Endothelial cell of umbilical vein (primary cell): ENCODE data around the gene ENPP3. TPM values are rescaled to one million over a fixed set of nuclear protein-coding genes. Genes with fewer than 3 reads are reported as not detected.

Experiments
- BruUV-seq: library from RNA; stranded (reverse); fragments of 400-500 nt; replicated peaks from 2 replicates; lab custom pipeline; 2021; lab: Mats Ljungman, UMichigan
- CTCF ChIA-PET: fragments of 300-600, 350-600 bp; sonication (Branson Sonifier 250); formaldehyde crosslinking; loops from one replicate; lab custom pipeline; 2021; ENCODE audit warnings: antibody characterized with exemption, inconsistent platforms; lab: Charles Lee
- POLR2A ChIA-PET: fragments of 300-600, 350-600 bp; sonication (Branson Sonifier 250); formaldehyde crosslinking; loops from one replicate; lab custom pipeline; 2021; ENCODE audit warnings: antibody characterized with exemption, inconsistent platforms; lab: Charles Lee
- DNase-seq: peaks from one replicate; pipeline ENCODE4 v3.0.0-alpha.2; 2011; ENCODE audit warnings: low read depth, low spot score
- FAIRE-seq: peaks from 2 replicates; lab custom pipeline; 2011; peaks lifted over from hg19 to GRCh38; lab: Jason Lieb, UNC
- H2AFZ ChIP-seq: 2 replicates; pipeline ENCODE4 v1.6.0; 2012; ENCODE audit warnings: low read depth, low read length, control low read depth, inconsistent platforms
- H3K27ac ChIP-seq: 2 replicates; pipeline ENCODE4 v1.5.1; 2011; ENCODE audit warnings: low read depth, mild to moderate bottlenecking, control low read depth, low read length, moderate library complexity; ENCODE audit not compliant: insufficient read depth
- H3K27me3 ChIP-seq, 2 experiments: 2 replicates each; pipeline versions ENCODE4 v1.6.0 to v1.6.1; 2011; ENCODE audit warnings: low read length in 2 of 2, mixed read lengths in 1 of 2; ENCODE audit not compliant: control insufficient read depth in 2 of 2, insufficient read depth in 2 of 2
- H3K36me3 ChIP-seq, 2 experiments: 2 replicates in 1 of 2; 3 replicates in 1 of 2; pipeline ENCODE4 v1.5.1; 2011; ENCODE audit warnings: low read length in 2 of 2, mild to moderate bottlenecking in 1 of 2, moderate library complexity in 1 of 2; ENCODE audit not compliant: control insufficient read depth in 2 of 2, insufficient read depth in 2 of 2; ENCODE audit errors: extremely low read depth in 1 of 2
- H3K4me1 ChIP-seq: 3 replicates; pipeline ENCODE4 v1.5.1; 2011; ENCODE audit warnings: mild to moderate bottlenecking, low read length; ENCODE audit not compliant: control insufficient read depth, insufficient read depth; ENCODE audit errors: extremely low read depth
- H3K4me2 ChIP-seq: 2 replicates; pipeline ENCODE4 v1.6.1; 2011; ENCODE audit warnings: low read length, control low read depth, mixed read lengths; ENCODE audit not compliant: insufficient read depth
- H3K4me3 ChIP-seq, 3 experiments: fragments of 200-600 bp in 1 of 3; sonication (generic), shearing (Covaris generic) in 1 of 3; replicated peaks in 1 of 3; 2 replicates each; pipeline ENCODE4 v1.5.1; 2011 to 2016; ENCODE audit warnings: control low read depth in 3 of 3, low read length in 3 of 3, mild to moderate bottlenecking in 2 of 3, inconsistent platforms in 1 of 3, low read depth in 1 of 3, moderate library complexity in 1 of 3; ENCODE audit not compliant: insufficient read depth in 1 of 3
- H3K79me2 ChIP-seq: 2 replicates; pipeline ENCODE4 v1.6.0; 2012; ENCODE audit warnings: low read length, inconsistent platforms; ENCODE audit not compliant: control insufficient read depth, insufficient read depth
- H3K9ac ChIP-seq: replicated peaks from 2 replicates; pipeline ENCODE3; 2011; ENCODE audit warnings: low read length, control low read depth; ENCODE audit not compliant: insufficient read depth; ENCODE audit errors: extremely low read depth
- H3K9me1 ChIP-seq: replicated peaks from 3 replicates; pipeline ENCODE4 v1.6.0; 2011; ENCODE audit warnings: mild to moderate bottlenecking, low read length; ENCODE audit not compliant: control insufficient read depth, insufficient read depth; ENCODE audit errors: extremely low read depth
- H3K9me3 ChIP-seq: replicated peaks from 2 replicates; pipeline ENCODE4 v1.5.1; 2012; ENCODE audit warnings: low read length, inconsistent platforms; ENCODE audit not compliant: control insufficient read depth, insufficient read depth
- H4K20me1 ChIP-seq: replicated peaks from 2 replicates; pipeline ENCODE3; 2011; ENCODE audit warnings: mild to moderate bottlenecking, low read length; ENCODE audit not compliant: control insufficient read depth, insufficient read depth; ENCODE audit errors: extremely low read depth
- CTCF ChIP-seq, 2 donors: IDR thresholded peaks; 1 replicate in 1 of 2; 2 replicates in 1 of 2; pipeline ENCODE4 v1.5.1; 2011; ENCODE audit warnings: low read length in 2 of 2, mild to moderate bottlenecking in 2 of 2, moderate library complexity in 2 of 2, control low read depth in 1 of 2, inconsistent platforms in 1 of 2, low read depth in 1 of 2; ENCODE audit not compliant: insufficient read depth in 1 of 2; ENCODE audit errors: extremely low read depth in 1 of 2
- EZH2 ChIP-seq: IDR thresholded peaks from 2 replicates; pipeline ENCODE4 v1.6.1; 2012; ENCODE audit warnings: borderline replicate concordance, low read depth, mild to moderate bottlenecking, moderate library complexity, low read length, inconsistent platforms; ENCODE audit not compliant: severe bottlenecking
- FOS ChIP-seq: IDR thresholded peaks from 2 replicates; pipeline ENCODE4 v1.6.1; 2011; ENCODE audit warnings: mild to moderate bottlenecking, low read length, moderate library complexity, borderline replicate concordance; ENCODE audit not compliant: insufficient read depth
- GATA2 ChIP-seq: IDR thresholded peaks from 2 replicates; pipeline ENCODE4 v1.7.0; 2011; ENCODE audit warnings: low read depth, mild to moderate bottlenecking, moderate library complexity, mixed read lengths, low read length; ENCODE audit not compliant: insufficient read length, insufficient read depth
- JUN ChIP-seq: IDR thresholded peaks from 2 replicates; pipeline ENCODE4 v1.6.1; 2011; ENCODE audit warnings: borderline replicate concordance, low read depth; ENCODE audit not compliant: insufficient read length, insufficient read depth
- MYC ChIP-seq: IDR thresholded peaks from one replicate; pipeline ENCODE4 v1.6.1; 2011; ENCODE audit warnings: mild to moderate bottlenecking, low read depth, low read length
- POLR2A ChIP-seq: IDR thresholded peaks from 2 replicates; pipeline ENCODE4 v1.6.1; 2012; ENCODE audit warnings: low read depth, mild to moderate bottlenecking, control low read depth, low read length
- POLR2AphosphoS5 ChIP-seq: IDR thresholded peaks from 2 replicates; pipeline ENCODE4 v1.6.1; 2012; ENCODE audit warnings: low read depth, mild to moderate bottlenecking, control low read depth, low read length, moderate library complexity; ENCODE audit not compliant: insufficient read depth
- dilution Hi-C: fragments of 300-500 bp; cut with MboI; formaldehyde crosslinking; loops from one replicate; pipeline ENCODE4 v1.15.0; 2019; ENCODE audit warnings: low sequenced_read_pairs; ENCODE audit not compliant: extremely low pct_ligation_motif_present
- intact Hi-C: fragments of 100-400 bp; cut with micrococcal nuclease; formaldehyde crosslinking; loops from one replicate; pipeline ENCODE4 v1.10.0; 2022
- polyA plus RNA-seq, 4 experiments: library from polyadenylated mRNA; depleted of rRNA in 3 of 4; stranded (reverse) in 3 of 4; unstranded in 1 of 4; fragments of >200 nt; gene quantifications; 2 replicates each; pipeline versions ENCODE4 v1.2.1 to v1.2.3, GENCODE V29; 2011 to 2012; ENCODE audit warnings: missing spikeins in 1 of 4
- total RNA-seq: library from RNA; stranded (reverse); gene quantifications from 2 replicates; pipeline ENCODE4 v1.2.3, GENCODE V29; 2021
- TF ChIP-seq, protein P1 (sequence below): IDR thresholded peaks from 2 replicates; pipeline ENCODE4 v1.6.1; 2011; ENCODE audit not compliant: insufficient read depth, insufficient read length

Gene ENPP3
- total and polyA plus RNA-seq, 2 donors (not counting 3 experiments of a cell fraction or from before 2014, with no cell fraction given): not detected

DNA sequence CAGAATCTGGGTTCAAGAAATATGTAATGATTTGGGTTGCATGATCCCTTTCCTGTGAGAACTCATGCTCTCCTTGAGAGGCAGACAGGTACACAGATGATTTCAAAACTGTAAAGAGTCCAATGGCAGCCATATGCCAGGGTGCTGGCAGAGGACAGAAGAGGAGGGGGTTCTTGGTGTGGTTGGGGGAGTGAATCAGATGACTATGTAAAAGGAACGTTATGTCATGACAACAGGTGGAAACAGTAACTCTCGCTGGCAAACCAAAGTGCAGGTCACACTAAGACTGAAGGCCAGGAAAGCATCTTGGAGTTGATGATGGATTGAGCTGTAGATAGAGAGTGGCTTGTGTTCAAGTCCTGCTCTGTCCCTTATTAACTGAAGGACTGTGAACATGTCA lies 43.8 kb downstream of the ENPP3 start:
- H4K20me1 ChIP-seq: no peaks in the 10 kb centered on the region
- no peak for FAIRE-seq
- H3K4me1 ChIP-seq: no peaks in the 10 kb centered on the region
- no peak overlapping the region for H3K9ac ChIP-seq
- no peaks in the 10 kb centered on the region for H3K9me3 ChIP-seq
- BruUV-seq: no TSS peak
- no peaks in the 10 kb centered on the region for H3K36me3 ChIP-seq
- POLR2A ChIA-PET: no interaction called here
- CTCF ChIA-PET: no interaction called here
- no peaks in the 10 kb centered on the region for H3K9me1 ChIP-seq
- H2AFZ ChIP-seq: no peak overlapping the region
- DNase-seq: no peak
- no peaks in the 10 kb centered on the region for H3K79me2 ChIP-seq
- dilution Hi-C loops (no loop called here), intact Hi-C loops (no loop called here)
- TF ChIP-seq CTCF (IDR thresholded peaks at IDR 0.05; ENCODE audit: extremely low read depth in 1 of 2, insufficient read depth in 1 of 2, low read depth in 1 of 2, low read length in 2 of 2): no peak
- H3K4me3 ChIP-seq: no peak overlapping the region
- no peak overlapping the region for H3K27ac ChIP-seq
- H3K27me3 ChIP-seq: peaks cover 0 to 2% of the 10 kb centered on the region in 2 experiments
- H3K4me2 ChIP-seq: no peak overlapping the region

DNA sequence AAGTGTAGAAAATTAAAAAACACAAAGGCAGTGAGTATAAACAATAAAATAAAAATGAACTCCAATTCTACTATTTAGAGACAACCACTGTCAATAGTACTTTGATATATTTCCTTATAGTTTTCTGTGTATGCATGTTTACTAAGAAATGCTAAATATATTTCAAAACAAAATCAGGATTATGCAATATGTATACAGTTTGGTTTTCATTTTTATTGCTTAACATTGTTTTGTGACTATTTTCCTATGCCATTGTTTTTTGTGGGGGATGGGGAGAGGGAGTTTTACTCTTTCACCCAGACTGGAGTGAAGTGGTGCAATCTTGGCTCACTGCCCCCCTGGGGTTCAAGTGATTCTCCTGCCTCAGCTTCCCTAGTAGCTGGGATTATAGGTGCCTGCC lies 44.5 kb downstream of the ENPP3 start:
- H4K20me1 ChIP-seq: no peaks in the 10 kb centered on the region
- H3K4me1 ChIP-seq: no peaks in the 10 kb centered on the region
- no peaks in the 10 kb centered on the region for H3K9me1 ChIP-seq
- BruUV-seq: no TSS peak
- H3K36me3 ChIP-seq: no peaks in the 10 kb centered on the region
- H3K4me3 ChIP-seq: no peak overlapping the region
- TF ChIP-seq MYC (no peak), GATA2 (no peak), EZH2 (no peak), FOS (no peak), POLR2AphosphoS5 (no peak), POLR2A (no peak), JUN (no peak), CTCF (IDR thresholded peaks at IDR 0.05; ENCODE audit: extremely low read depth in 1 of 2, insufficient read depth in 1 of 2, low read depth in 1 of 2, low read length in 2 of 2) (no peak)
- TF ChIP-seq, protein P1, sequence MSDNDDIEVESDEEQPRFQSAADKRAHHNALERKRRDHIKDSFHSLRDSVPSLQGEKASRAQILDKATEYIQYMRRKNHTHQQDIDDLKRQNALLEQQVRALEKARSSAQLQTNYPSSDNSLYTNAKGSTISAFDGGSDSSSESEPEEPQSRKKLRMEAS: no peak
- H3K9me3 ChIP-seq: no peaks in the 10 kb centered on the region
- no peak overlapping the region for H2AFZ ChIP-seq
- H3K4me2 ChIP-seq: no peak overlapping the region
- H3K27ac ChIP-seq: no peak overlapping the region
- ChIA-PET CTCF (no interaction called here), POLR2A (no interaction called here)
- DNase-seq (no peak), FAIRE-seq (no peak)
- H3K9ac ChIP-seq: no peak overlapping the region
- dilution Hi-C loops: no loop called here
- no peaks in the 10 kb centered on the region for H3K79me2 ChIP-seq
- intact Hi-C loops: no loop called here
- peaks cover 0 to 2% of the 10 kb centered on the region in 2 experiments for H3K27me3 ChIP-seq
